Activated B cell treated with CpG ODN at 0.5 μM for 24 hours (primary cell): ENCODE results near the gene RFTN1. TPM values are rescaled to one million over a fixed set of nuclear protein-coding genes. Genes with fewer than 3 reads are reported as not detected.
A peak's percentile ranks its signal among the peaks of the same experiment; 100 is the strongest.

Experiments used
- ATAC-seq: fragments of 200-7000 bp; cut with Tn5 transposase; one replicate; pipeline ENCODE4 v1.10.0; 2021; ENCODE audit warnings: low read depth, mild to moderate bottlenecking, moderate library complexity
- CTCF ChIA-PET: fragments of 350-600 bp; sonication (Branson Sonifier 250); formaldehyde crosslinking; loops from one replicate; lab custom pipeline; 2021; ENCODE audit warnings: antibody characterized with exemption; lab: Charles Lee
- POLR2A ChIA-PET: fragments of 350-600 bp; sonication (Branson Sonifier 250); formaldehyde crosslinking; loops from one replicate; lab custom pipeline; 2021; ENCODE audit warnings: antibody characterized with exemption; lab: Charles Lee
- DNase-seq: peaks from one replicate; pipeline ENCODE4 v3.0.0; 2022
- H3K27ac Mint-ChIP-seq: one replicate; pipeline ENCODE4 v1.8.0; 2020; ENCODE audit warnings: mixed read lengths
- H3K27me3 Mint-ChIP-seq: one replicate; pipeline ENCODE4 v1.8.0; 2021; ENCODE audit warnings: mixed read lengths
- H3K36me3 Mint-ChIP-seq: one replicate; pipeline ENCODE4 v1.8.0; 2021; ENCODE audit warnings: low read depth, mixed read lengths
- H3K4me1 Mint-ChIP-seq: one replicate; pipeline ENCODE4 v1.8.0; 2021; ENCODE audit warnings: mixed read lengths
- H3K4me3 Mint-ChIP-seq: one replicate; pipeline ENCODE4 v1.8.0; 2020; ENCODE audit warnings: mild to moderate bottlenecking, mixed read lengths
- H3K9me3 Mint-ChIP-seq: one replicate; pipeline ENCODE4 v1.8.0; 2020; ENCODE audit warnings: mixed read lengths
- intact Hi-C: fragments of 100-400 bp; cut with micrococcal nuclease; formaldehyde crosslinking; loops from one replicate; pipeline ENCODE4 v1.15.1; 2024
- total RNA-seq: library from RNA; stranded (reverse); gene quantifications from 2 replicates; pipeline ENCODE4 v1.2.3, GENCODE V29; 2022
- TF ChIP-seq, protein P1 (sequence below): fragments of 200-600 bp; IDR thresholded peaks from one replicate; pipeline ENCODE4 v1.8.0; 2022; ENCODE audit warnings: antibody characterized with exemption, mild to moderate bottlenecking

The RFTN1 gene
- total RNA-seq, 1 donor from 2014 or later: 365 TPM

DNA sequence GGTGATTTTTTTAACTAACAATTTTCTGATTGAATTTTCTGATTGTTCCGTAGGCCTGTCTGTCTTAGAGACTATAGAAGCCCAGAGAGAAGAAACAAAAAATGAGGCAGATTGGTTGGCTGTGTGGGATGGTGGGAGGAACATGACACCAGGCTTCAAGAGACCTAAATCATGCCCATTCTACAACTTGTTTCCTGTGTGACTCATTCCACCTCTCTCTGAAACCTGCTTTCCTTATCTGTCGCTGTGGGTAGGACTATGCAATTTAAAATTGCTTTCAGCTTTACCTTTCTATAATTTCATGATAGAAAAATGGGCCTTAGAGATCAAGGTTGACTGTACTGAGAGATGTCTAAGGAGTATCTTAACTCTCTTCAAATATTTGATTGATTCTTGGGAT, 203.9 kb downstream of the RFTN1 start:
- DNase-seq (no peak), ATAC-seq (peak; percentile 76)
- H3K4me1 Mint-ChIP-seq: peaks cover 30% of the 10 kb centered on the region
- H3K27ac Mint-ChIP-seq: peak overlapping the region; percentile 72
- peaks cover 65% of the 10 kb centered on the region for H3K36me3 Mint-ChIP-seq
- H3K9me3 Mint-ChIP-seq: no peaks in the 10 kb centered on the region
- H3K4me3 Mint-ChIP-seq: peak overlapping the region; percentile 21
- intact Hi-C loops: no loop called here
- ChIA-PET CTCF (no interaction called here), POLR2A (interaction anchor here (1.0 kb wide), 1 partner anchor 202 kb away, joined by 4 read pairs; no protein-coding TSS in a partner anchor)
- TF ChIP-seq, protein P1, sequence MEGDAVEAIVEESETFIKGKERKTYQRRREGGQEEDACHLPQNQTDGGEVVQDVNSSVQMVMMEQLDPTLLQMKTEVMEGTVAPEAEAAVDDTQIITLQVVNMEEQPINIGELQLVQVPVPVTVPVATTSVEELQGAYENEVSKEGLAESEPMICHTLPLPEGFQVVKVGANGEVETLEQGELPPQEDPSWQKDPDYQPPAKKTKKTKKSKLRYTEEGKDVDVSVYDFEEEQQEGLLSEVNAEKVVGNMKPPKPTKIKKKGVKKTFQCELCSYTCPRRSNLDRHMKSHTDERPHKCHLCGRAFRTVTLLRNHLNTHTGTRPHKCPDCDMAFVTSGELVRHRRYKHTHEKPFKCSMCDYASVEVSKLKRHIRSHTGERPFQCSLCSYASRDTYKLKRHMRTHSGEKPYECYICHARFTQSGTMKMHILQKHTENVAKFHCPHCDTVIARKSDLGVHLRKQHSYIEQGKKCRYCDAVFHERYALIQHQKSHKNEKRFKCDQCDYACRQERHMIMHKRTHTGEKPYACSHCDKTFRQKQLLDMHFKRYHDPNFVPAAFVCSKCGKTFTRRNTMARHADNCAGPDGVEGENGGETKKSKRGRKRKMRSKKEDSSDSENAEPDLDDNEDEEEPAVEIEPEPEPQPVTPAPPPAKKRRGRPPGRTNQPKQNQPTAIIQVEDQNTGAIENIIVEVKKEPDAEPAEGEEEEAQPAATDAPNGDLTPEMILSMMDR: no peak
- no peaks in the 10 kb centered on the region for H3K27me3 Mint-ChIP-seq

DNA sequence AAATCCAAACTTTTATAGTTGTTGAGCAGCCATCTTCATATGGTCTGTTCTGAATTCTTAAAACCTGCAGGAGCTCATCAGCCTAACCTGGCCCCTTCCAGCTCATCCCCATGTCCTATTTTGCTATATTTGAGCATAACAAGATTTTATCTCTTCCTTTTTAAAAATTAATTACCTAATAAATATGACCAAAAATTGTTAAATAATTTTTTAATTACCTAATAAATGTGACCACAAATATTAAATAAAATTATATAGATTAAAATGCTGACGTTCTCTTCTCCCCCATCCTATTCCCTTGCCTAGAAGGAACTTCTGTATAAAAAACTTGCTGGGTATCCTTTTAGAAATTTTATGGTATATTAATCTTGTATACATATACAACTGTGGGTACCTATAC, 204.8 kb downstream of the RFTN1 start:
- peaks cover 30% of the 10 kb centered on the region for H3K4me1 Mint-ChIP-seq
- CTCF ChIA-PET: interaction anchor here (1.1 kb wide), 1 partner anchor 18 kb away, joined by 3 read pairs; no protein-coding TSS in a partner anchor

DNA sequence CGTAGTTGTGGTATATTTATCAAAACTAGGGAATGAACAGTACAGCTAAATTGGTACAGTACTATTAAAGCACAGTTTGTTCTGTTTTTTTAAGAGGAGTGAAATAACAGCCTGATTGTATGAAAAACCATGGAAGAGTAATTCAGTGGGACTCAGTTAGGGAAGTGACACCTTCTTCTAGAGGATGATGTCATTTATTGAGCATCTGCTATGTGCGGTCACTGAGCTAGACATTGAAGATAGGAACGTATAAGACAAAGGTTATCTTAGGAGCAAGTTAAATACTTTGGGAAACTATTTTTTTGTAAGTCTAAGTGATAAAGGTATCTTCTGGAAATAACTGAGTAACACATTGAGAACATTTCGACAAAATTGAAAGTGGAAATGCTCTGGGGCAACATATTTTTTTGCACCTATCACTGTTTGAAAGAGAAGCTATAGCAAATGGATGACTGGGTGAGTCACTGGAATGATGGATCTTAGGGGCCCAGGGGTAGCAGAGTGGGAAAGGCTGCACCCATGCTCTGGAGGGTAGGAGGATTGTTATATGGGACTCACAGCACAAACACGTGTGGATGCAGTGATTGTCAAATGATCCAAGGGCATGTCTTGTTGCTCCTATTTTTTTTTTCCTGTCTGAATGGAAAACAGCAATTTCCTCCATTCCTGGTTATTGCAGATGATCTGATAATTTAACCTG, 205.5 kb downstream of the RFTN1 start:
- POLR2A ChIA-PET: interaction anchor here (0.5 kb wide), 1 partner anchor 84 kb away, joined by 3 read pairs; no protein-coding TSS in a partner anchor
- Mint-ChIP-seq H3K9me3 (no peaks in the 10 kb centered on the region), H3K27me3 (no peaks in the 10 kb centered on the region), H3K4me1 (peaks cover 33% of the 10 kb centered on the region), H3K36me3 (peaks cover 61% of the 10 kb centered on the region), H3K4me3 (no peak overlapping the region), H3K27ac (no peak overlapping the region)
- intact Hi-C loops: no loop called here
- ATAC-seq (no peak), DNase-seq (no peak)
- CTCF ChIA-PET: interaction anchor here (1.1 kb wide), 1 partner anchor 18 kb away, joined by 3 read pairs; no protein-coding TSS in a partner anchor
- TF ChIP-seq, protein P1: no peak

More for the DNA sequence above, 204.8 kb downstream of the RFTN1 start:
- intact Hi-C loops: no loop called here
- ATAC-seq: no peak
- Mint-ChIP-seq H3K27me3 (no peaks in the 10 kb centered on the region), H3K36me3 (peaks cover 63% of the 10 kb centered on the region), H3K9me3 (no peaks in the 10 kb centered on the region), H3K4me3 (no peak overlapping the region), H3K27ac (no peak overlapping the region)
- no peak for DNase-seq
- POLR2A ChIA-PET: no interaction called here
- TF ChIP-seq, protein P1: no peak

DNA sequence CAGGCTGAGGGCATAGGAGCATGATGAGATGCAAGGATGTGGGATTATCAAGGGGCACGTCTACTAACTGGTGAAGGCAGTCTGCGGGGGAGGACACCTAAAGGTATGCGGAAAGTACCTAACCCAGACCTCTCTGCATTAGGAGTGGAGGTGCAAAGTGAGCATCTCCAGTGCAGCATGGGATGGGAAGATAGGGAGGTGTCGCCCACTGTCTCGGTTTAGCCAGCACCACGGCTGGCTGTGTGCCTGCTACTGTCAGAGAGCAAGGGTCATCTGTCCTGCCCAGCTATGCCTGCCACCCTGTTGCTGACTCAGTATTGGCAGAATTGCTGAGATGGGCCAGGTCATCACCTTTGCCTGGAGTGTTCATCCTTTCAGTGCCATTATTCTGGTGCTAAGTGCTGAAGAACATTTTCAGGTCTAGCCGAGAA, 208.4 kb downstream of the RFTN1 start:
- intact Hi-C loops: no loop called here
- Mint-ChIP-seq H3K36me3 (peaks cover 64% of the 10 kb centered on the region), H3K9me3 (no peaks in the 10 kb centered on the region), H3K27me3 (no peaks in the 10 kb centered on the region), H3K4me1 (peaks cover 35% of the 10 kb centered on the region), H3K4me3 (no peak overlapping the region), H3K27ac (peak overlapping the region; percentile 4)
- TF ChIP-seq, protein P1: no peak
- ATAC-seq (no peak), DNase-seq (no peak)
- ChIA-PET CTCF (interaction anchor here (1.0 kb wide), 1 partner anchor 15 kb away, joined by 5 read pairs; no protein-coding TSS in a partner anchor), POLR2A (interaction anchor here (0.9 kb wide), 1 partner anchor 126 kb away, joined by 4 read pairs; no protein-coding TSS in a partner anchor)
